ENCODE measurements around the gene UGT2B7. TPM values are rescaled to one million over a fixed set of nuclear protein-coding genes. Genes with fewer than 3 reads are reported as not detected.

UGT2B7 gene
- total and polyA plus RNA-seq, 5 donors from 2014 or later, result not detected

DNA sequence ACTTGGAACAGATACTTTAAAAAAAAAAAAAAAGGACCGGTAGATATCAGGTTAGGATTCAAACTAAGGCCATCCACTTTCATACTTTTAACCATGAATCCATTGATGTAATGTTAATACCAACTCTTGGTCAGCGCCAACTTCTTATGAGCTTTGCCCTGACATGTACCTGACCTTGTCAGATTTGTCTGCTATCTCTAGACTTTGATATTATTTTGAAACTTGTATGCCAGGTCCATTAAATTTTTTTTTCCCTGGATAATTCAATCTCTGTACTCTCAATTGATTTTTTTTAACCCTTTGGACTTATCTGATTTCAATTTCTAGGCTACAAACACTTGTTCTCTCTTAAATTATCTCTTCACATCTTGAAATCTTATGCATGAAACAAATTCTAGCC lies 27.2 kb upstream of the UGT2B7 start:
- DNase-seq, result no peak
- no peak overlapping the region for H3K27ac Mint-ChIP-seq
- no peaks in the 10 kb centered on the region for H3K27me3 Mint-ChIP-seq
- no peaks in the 10 kb centered on the region for H3K4me1 ChIP-seq (ENCODE audit: control insufficient read depth, insufficient read depth, low read length, poor library complexity, severe bottlenecking)
- no peak for ATAC-seq (ENCODE audit: low read depth in 2 of 2)
- H3K36me3 ChIP-seq (ENCODE audit: control insufficient read depth, insufficient read depth, low read length), result no peaks in the 10 kb centered on the region
- peaks cover 0 to 5% (median 0%) of the 10 kb centered on the region in 7 donors for H3K9me3 Mint-ChIP-seq
- H3K27ac ChIP-seq (ENCODE audit: insufficient read depth, low read length, poor library complexity, severe bottlenecking), result no peak overlapping the region
- H3K4me1 Mint-ChIP-seq, result no peaks in the 10 kb centered on the region
- no peaks in the 10 kb centered on the region for H3K27me3 ChIP-seq (ENCODE audit: control insufficient read depth, insufficient read depth, low read length)
- H3K4me3 Mint-ChIP-seq, result no peak overlapping the region
- no peak overlapping the region for H3K4me3 ChIP-seq (ENCODE audit: low read depth, low read length)
- H3K9me3 ChIP-seq (ENCODE audit: control insufficient read depth in 2 of 2, low read length in 2 of 2), result no peaks in the 10 kb centered on the region
- H3K36me3 Mint-ChIP-seq, result no peaks in the 10 kb centered on the region

DNA sequence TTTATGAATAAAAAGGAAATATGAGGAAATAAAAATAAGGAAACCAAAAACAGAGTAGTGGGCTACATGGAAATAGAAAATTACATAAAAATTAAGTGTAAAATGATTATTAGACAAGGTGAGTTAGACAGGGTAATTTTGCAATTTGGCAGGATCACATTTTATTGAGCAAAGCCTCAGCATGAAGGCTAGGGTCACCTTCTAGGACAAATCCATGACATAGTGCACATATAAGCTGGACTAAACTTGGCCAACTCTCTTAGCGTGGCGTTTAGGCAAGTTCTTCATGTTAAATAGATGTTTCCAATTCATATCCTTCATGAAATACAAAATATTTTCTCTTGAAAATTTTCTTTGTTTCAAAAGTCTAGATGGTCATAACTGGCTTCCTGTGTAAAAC lies 25.7 kb upstream of the UGT2B7 start:
- no peak for ATAC-seq (ENCODE audit: low read depth in 2 of 2)
- Histone ChIP-seq H3K4me3 (ENCODE audit: low read depth, low read length) (no peak overlapping the region), H3K36me3 (ENCODE audit: control insufficient read depth, insufficient read depth, low read length) (no peaks in the 10 kb centered on the region), H3K27ac (ENCODE audit: insufficient read depth, low read length, poor library complexity, severe bottlenecking) (no peak overlapping the region), H3K27me3 (ENCODE audit: control insufficient read depth, insufficient read depth, low read length) (no peaks in the 10 kb centered on the region), H3K4me1 (ENCODE audit: control insufficient read depth, insufficient read depth, low read length, poor library complexity, severe bottlenecking) (no peaks in the 10 kb centered on the region), H3K9me3 (ENCODE audit: control insufficient read depth in 2 of 2, low read length in 2 of 2) (no peaks in the 10 kb centered on the region)
- no peak overlapping the region for H3K4me3 Mint-ChIP-seq
- no peak for DNase-seq
- no peak overlapping the region for H3K27ac Mint-ChIP-seq
- no peaks in the 10 kb centered on the region for H3K36me3 Mint-ChIP-seq
- peaks cover 0 to 5% (median 0%) of the 10 kb centered on the region in 7 donors for H3K9me3 Mint-ChIP-seq
- no peaks in the 10 kb centered on the region for H3K27me3 Mint-ChIP-seq
- H3K4me1 Mint-ChIP-seq, result no peaks in the 10 kb centered on the region

DNA sequence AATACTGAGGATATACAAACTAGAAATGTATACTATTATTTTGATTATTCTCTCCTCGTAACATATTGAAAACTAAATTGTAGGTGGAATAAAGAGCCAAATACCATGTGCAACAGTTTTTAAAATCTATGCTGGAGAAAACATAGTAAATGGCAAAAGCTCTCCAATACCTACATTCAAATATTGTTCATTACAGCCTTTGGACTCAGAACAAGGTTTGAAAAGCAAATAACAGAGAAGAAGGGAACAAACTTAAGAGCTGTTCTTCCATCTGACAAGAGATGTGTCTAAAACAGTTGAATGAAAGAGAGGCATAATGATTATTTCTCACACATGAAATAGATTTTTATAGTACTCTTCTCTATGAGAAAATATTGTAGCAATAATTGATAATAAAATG lies 25.0 kb upstream of the UGT2B7 start:
- peaks cover 0 to 5% (median 0%) of the 10 kb centered on the region in 7 donors for H3K9me3 Mint-ChIP-seq
- no peak for DNase-seq
- Histone ChIP-seq H3K9me3 (ENCODE audit: control insufficient read depth in 2 of 2, low read length in 2 of 2) (no peaks in the 10 kb centered on the region), H3K36me3 (ENCODE audit: control insufficient read depth, insufficient read depth, low read length) (no peaks in the 10 kb centered on the region), H3K4me3 (ENCODE audit: low read depth, low read length) (no peak overlapping the region), H3K27me3 (ENCODE audit: control insufficient read depth, insufficient read depth, low read length) (no peaks in the 10 kb centered on the region), H3K4me1 (ENCODE audit: control insufficient read depth, insufficient read depth, low read length, poor library complexity, severe bottlenecking) (no peaks in the 10 kb centered on the region), H3K27ac (ENCODE audit: insufficient read depth, low read length, poor library complexity, severe bottlenecking) (no peak overlapping the region)
- no peak for ATAC-seq (ENCODE audit: low read depth in 2 of 2)
- no peak overlapping the region for H3K4me3 Mint-ChIP-seq
- H3K27ac Mint-ChIP-seq, result no peak overlapping the region
- H3K36me3 Mint-ChIP-seq, result no peaks in the 10 kb centered on the region
- no peaks in the 10 kb centered on the region for H3K27me3 Mint-ChIP-seq
- H3K4me1 Mint-ChIP-seq, result no peaks in the 10 kb centered on the region

DNA sequence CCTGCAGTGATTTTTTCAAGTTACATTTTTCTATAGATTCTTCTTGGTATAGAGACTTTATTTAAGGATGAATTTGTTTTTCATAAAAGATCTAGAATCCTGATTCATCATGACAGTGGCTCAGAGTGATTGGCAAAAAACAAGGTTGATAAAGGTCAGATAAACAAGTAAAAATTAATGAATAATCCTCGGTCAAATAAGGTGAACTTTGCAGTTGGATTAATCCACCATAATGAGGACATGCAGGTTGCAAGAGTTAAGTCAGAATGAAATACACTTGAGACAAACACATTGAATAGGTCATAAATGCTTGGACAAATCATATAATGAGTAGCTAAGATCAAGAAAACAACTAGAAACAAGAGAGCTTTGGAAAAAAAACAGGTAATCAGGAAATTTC lies 22.9 kb upstream of the UGT2B7 start:
- Mint-ChIP-seq H3K9me3 (peaks cover 0 to 7% (median 2%) of the 10 kb centered on the region in 7 donors), H3K4me1 (no peaks in the 10 kb centered on the region), H3K4me3 (no peak overlapping the region), H3K36me3 (no peaks in the 10 kb centered on the region), H3K27ac (no peak overlapping the region), H3K27me3 (no peaks in the 10 kb centered on the region)
- H3K36me3 ChIP-seq (ENCODE audit: control insufficient read depth, insufficient read depth, low read length), result no peaks in the 10 kb centered on the region
- no peak overlapping the region for H3K4me3 ChIP-seq (ENCODE audit: low read depth, low read length)
- no peak overlapping the region for H3K27ac ChIP-seq (ENCODE audit: insufficient read depth, low read length, poor library complexity, severe bottlenecking)
- H3K9me3 ChIP-seq (ENCODE audit: control insufficient read depth in 2 of 2, low read length in 2 of 2), result no peaks in the 10 kb centered on the region
- ATAC-seq (ENCODE audit: low read depth in 2 of 2), result no peak
- DNase-seq, result no peak
- H3K27me3 ChIP-seq (ENCODE audit: control insufficient read depth, insufficient read depth, low read length), result no peaks in the 10 kb centered on the region
- H3K4me1 ChIP-seq (ENCODE audit: control insufficient read depth, insufficient read depth, low read length, poor library complexity, severe bottlenecking), result no peaks in the 10 kb centered on the region

DNA sequence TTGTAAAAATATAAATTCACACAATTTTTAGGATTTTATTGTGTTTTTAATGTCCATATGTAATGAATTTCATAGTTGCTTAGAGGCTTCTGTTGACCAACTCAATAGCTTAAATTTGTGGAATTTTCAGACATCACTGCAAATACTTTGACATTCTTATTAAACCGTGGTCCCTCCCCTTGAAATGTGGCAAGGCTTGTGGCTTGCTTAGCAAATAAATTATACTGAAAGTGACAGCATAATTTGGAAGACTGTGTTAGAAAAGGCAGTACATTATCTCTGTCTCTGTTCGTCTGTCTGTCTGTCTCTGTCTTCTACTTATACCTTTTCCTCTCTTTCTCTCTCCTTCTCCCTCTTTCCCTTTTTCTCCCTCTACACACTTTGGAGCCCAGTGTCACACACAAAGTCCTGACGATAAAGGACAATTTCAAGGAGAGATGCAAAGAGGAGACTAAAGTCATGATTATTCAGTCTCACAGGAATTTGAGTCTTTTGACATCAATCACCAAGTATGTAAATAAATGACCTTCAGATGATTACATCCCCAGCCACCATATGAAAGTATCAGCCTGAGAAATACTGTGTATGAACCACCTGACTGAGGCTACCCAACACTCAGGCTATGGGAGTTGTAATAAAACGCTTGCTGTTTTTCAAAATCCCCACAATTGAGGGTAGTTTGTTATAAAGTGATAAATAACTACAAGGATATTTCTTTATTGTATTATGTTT lies 21.0 kb upstream of the UGT2B7 start:
- Mint-ChIP-seq H3K27ac (no peak overlapping the region), H3K36me3 (no peaks in the 10 kb centered on the region), H3K4me1 (no peaks in the 10 kb centered on the region), H3K4me3 (no peak overlapping the region), H3K27me3 (no peaks in the 10 kb centered on the region), H3K9me3 (peaks cover 0 to 7% (median 2%) of the 10 kb centered on the region in 7 donors)
- no peaks in the 10 kb centered on the region for H3K4me1 ChIP-seq (ENCODE audit: control insufficient read depth, insufficient read depth, low read length, poor library complexity, severe bottlenecking)
- ATAC-seq (ENCODE audit: low read depth in 2 of 2) (no peak), DNase-seq (no peak)
- no peaks in the 10 kb centered on the region for H3K36me3 ChIP-seq (ENCODE audit: control insufficient read depth, insufficient read depth, low read length)
- no peak overlapping the region for H3K4me3 ChIP-seq (ENCODE audit: low read depth, low read length)
- no peaks in the 10 kb centered on the region for H3K27me3 ChIP-seq (ENCODE audit: control insufficient read depth, insufficient read depth, low read length)
- no peaks in the 10 kb centered on the region for H3K9me3 ChIP-seq (ENCODE audit: control insufficient read depth in 2 of 2, low read length in 2 of 2)
- H3K27ac ChIP-seq (ENCODE audit: insufficient read depth, low read length, poor library complexity, severe bottlenecking), result no peak overlapping the region

DNA sequence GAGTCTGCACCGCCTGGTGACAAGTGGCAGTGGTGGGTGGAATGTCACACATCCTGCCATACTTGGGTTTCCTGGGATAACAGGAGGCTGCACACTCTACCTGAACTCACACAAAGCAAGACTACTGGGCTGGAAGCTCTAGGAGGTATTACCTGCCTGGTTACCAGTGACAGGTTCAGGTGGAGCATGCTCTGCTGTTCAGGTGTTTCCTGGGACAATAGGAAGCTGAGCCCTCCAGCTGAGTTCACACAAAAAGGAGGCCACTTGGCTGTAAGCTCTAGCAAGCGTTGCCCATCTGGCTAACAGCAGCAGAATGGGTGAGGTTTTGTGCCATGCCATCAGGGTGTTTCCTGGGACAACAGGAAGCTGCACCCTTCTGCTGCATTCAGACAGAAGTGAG lies 17.4 kb upstream of the UGT2B7 start:
- H3K36me3 Mint-ChIP-seq, result no peaks in the 10 kb centered on the region
- Histone ChIP-seq H3K36me3 (ENCODE audit: control insufficient read depth, insufficient read depth, low read length) (no peaks in the 10 kb centered on the region), H3K27me3 (ENCODE audit: control insufficient read depth, insufficient read depth, low read length) (no peaks in the 10 kb centered on the region), H3K4me1 (ENCODE audit: control insufficient read depth, insufficient read depth, low read length, poor library complexity, severe bottlenecking) (no peaks in the 10 kb centered on the region), H3K4me3 (ENCODE audit: low read depth, low read length) (no peak overlapping the region), H3K9me3 (ENCODE audit: control insufficient read depth in 2 of 2, low read length in 2 of 2) (no peaks in the 10 kb centered on the region), H3K27ac (ENCODE audit: insufficient read depth, low read length, poor library complexity, severe bottlenecking) (no peak overlapping the region)
- no peak overlapping the region for H3K27ac Mint-ChIP-seq
- no peaks in the 10 kb centered on the region for H3K4me1 Mint-ChIP-seq
- H3K9me3 Mint-ChIP-seq, result peaks cover 0 to 7% (median 0%) of the 10 kb centered on the region in 7 donors
- no peak overlapping the region for H3K4me3 Mint-ChIP-seq
- DNase-seq, result no peak
- ATAC-seq (ENCODE audit: low read depth in 2 of 2), result no peak
- H3K27me3 Mint-ChIP-seq, result no peaks in the 10 kb centered on the region

DNA sequence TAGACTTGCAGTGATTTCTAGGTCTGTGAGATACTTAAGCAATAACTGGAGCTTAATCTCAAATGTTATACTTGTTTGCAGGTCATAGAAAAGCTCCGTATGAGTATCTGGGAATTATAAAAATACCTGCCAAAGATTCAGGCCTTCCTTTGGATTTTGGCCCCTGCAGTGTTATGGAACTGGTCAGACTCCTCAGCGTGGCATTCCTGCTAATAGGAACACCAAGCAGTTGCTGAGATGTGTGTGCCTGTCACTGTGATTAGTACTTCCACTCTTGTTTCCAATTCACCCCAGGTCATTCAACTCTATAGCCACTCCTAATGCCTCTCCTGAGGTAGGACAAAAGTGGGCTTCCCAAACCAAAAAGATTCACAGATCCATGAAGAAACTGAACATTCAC lies 7.8 kb upstream of the UGT2B7 start:
- DNase-seq (no peak), ATAC-seq (ENCODE audit: low read depth in 2 of 2) (no peak)
- Mint-ChIP-seq H3K9me3 (peaks cover 0 to 5% (median 1%) of the 10 kb centered on the region in 7 donors), H3K27me3 (no peaks in the 10 kb centered on the region), H3K36me3 (no peaks in the 10 kb centered on the region), H3K4me1 (no peaks in the 10 kb centered on the region), H3K27ac (no peak overlapping the region), H3K4me3 (no peak overlapping the region)
- Histone ChIP-seq H3K4me1 (ENCODE audit: control insufficient read depth, insufficient read depth, low read length, poor library complexity, severe bottlenecking) (no peaks in the 10 kb centered on the region), H3K9me3 (ENCODE audit: control insufficient read depth in 2 of 2, low read length in 2 of 2) (no peaks in the 10 kb centered on the region), H3K4me3 (ENCODE audit: low read depth, low read length) (no peak overlapping the region), H3K27me3 (ENCODE audit: control insufficient read depth, insufficient read depth, low read length) (no peaks in the 10 kb centered on the region), H3K27ac (ENCODE audit: insufficient read depth, low read length, poor library complexity, severe bottlenecking) (no peak overlapping the region), H3K36me3 (ENCODE audit: control insufficient read depth, insufficient read depth, low read length) (no peaks in the 10 kb centered on the region)

DNA sequence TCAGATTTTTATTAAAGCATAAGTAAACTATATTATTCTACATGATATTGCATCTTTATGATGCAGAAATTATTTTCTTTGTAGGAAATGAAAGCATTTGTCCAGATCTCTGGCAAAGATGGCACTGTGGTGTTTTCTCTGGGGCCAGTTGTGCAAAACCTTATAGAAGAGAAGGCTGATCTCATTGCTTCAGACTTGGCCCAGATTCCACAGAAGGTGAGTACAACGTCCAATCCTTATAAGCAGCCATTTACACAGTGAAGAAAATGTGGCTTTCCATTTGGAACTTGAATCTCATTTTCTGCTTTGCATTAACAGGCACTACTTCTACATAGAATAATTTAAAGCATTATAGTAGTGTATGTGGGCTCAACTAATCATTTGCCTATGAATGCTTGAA lies 6.9 kb upstream of the UGT2B7 start:
- Mint-ChIP-seq H3K27ac (no peak overlapping the region), H3K9me3 (peaks cover 0 to 5% (median 0%) of the 10 kb centered on the region in 7 donors), H3K27me3 (no peaks in the 10 kb centered on the region), H3K4me1 (no peaks in the 10 kb centered on the region), H3K4me3 (no peak overlapping the region), H3K36me3 (no peaks in the 10 kb centered on the region)
- no peaks in the 10 kb centered on the region for H3K36me3 ChIP-seq (ENCODE audit: control insufficient read depth, insufficient read depth, low read length)
- no peak for DNase-seq
- no peaks in the 10 kb centered on the region for H3K9me3 ChIP-seq (ENCODE audit: control insufficient read depth in 2 of 2, low read length in 2 of 2)
- H3K4me1 ChIP-seq (ENCODE audit: control insufficient read depth, insufficient read depth, low read length, poor library complexity, severe bottlenecking), result no peaks in the 10 kb centered on the region
- ATAC-seq (ENCODE audit: low read depth in 2 of 2), result no peak
- H3K4me3 ChIP-seq (ENCODE audit: low read depth, low read length), result no peak overlapping the region
- no peaks in the 10 kb centered on the region for H3K27me3 ChIP-seq (ENCODE audit: control insufficient read depth, insufficient read depth, low read length)
- no peak overlapping the region for H3K27ac ChIP-seq (ENCODE audit: insufficient read depth, low read length, poor library complexity, severe bottlenecking)
